HCT116 (cell line): ENCODE results near the gene CRTC3. TPM values are rescaled to one million over a fixed set of nuclear protein-coding genes. Genes with fewer than 3 reads are reported as not detected.

ENCODE experiments used
- ATAC-seq: fragments of 200-7000 bp; cut with Tn5 transposase; 2 replicates; pipeline ENCODE4 v1.9.1; 2020; ENCODE audit warnings: mild to moderate bottlenecking, moderate library complexity
- BruUV-seq: library from RNA; stranded (reverse); fragments of 400-500 nt; replicated peaks from 2 replicates; lab custom pipeline; 2021; lab: Mats Ljungman, UMichigan
- CTCF ChIA-PET: fragments of 300-600 bp; sonication (Branson Sonifier 250); formaldehyde crosslinking; loops from one replicate; lab custom pipeline; 2021; ENCODE audit warnings: antibody characterized with exemption; lab: Charles Lee
- POLR2A ChIA-PET: fragments of 300-600, 350-600 bp; sonication (Branson Sonifier 250); formaldehyde crosslinking; loops from one replicate; lab custom pipeline; 2021; ENCODE audit warnings: antibody characterized with exemption; lab: Charles Lee
- RAD21 ChIA-PET, 2 experiments: fragments of 300-600 bp; sonication (Branson Sonifier 250); formaldehyde crosslinking; loops; one replicate each; lab custom pipeline; 2023; ENCODE audit warnings: low total read pairs in 2 of 2; ENCODE audit not compliant: uncharacterized antibody in 2 of 2, unreplicated experiment in 2 of 2, low non-redundant PET in 1 of 2; lab: Charles Lee
- DNase-seq: peaks from one replicate; pipeline ENCODE4 v3.0.0-alpha.2; 2010; ENCODE audit warnings: low read depth, low spot score
- H2AFZ ChIP-seq: fragments of 200-600 bp; shearing (Covaris generic), sonication (generic); 2 replicates; pipeline ENCODE4 v1.6.1; 2017; ENCODE audit warnings: low read depth, mixed run types, mixed read lengths, antibody characterized with exemption, low read length; ENCODE audit not compliant: poor library complexity, severe bottlenecking
- H3K27ac ChIP-seq: 2 replicates; pipeline ENCODE4 v1.5.1; 2012; ENCODE audit warnings: low read depth, low read length
- H3K27me3 ChIP-seq: fragments of 200-600 bp; sonication (generic); 2 replicates; pipeline ENCODE4 v1.6.1; 2016; ENCODE audit warnings: mixed run types, low read length, mixed read lengths; ENCODE audit not compliant: insufficient read depth
- H3K36me3 ChIP-seq, 2 experiments: fragments of 200-500 bp in 1 of 2; fragments of 200-600 bp in 1 of 2; sonication (Bioruptor generic) in 1 of 2; sonication (generic) in 1 of 2; 2 replicates each; pipeline versions ENCODE4 v1.5.1 to v1.6.1; 2014 to 2016; ENCODE audit warnings: low read length in 2 of 2, inconsistent platforms in 1 of 2, mixed read lengths in 1 of 2, mixed run types in 1 of 2; ENCODE audit not compliant: insufficient read depth in 2 of 2, control insufficient read depth in 1 of 2
- H3K4me1 ChIP-seq, 2 experiments: fragments of 200-600 bp in 1 of 2; sonication (generic) in 1 of 2; 2 replicates each; pipeline versions ENCODE4 v1.5.1 to v1.6.1; 2012 to 2017; ENCODE audit warnings: low read length in 2 of 2, inconsistent platforms in 1 of 2, mild to moderate bottlenecking in 1 of 2, mixed read lengths in 1 of 2, mixed run types in 1 of 2, moderate library complexity in 1 of 2; ENCODE audit not compliant: insufficient read depth in 2 of 2, control insufficient read depth in 1 of 2
- H3K4me2 ChIP-seq: fragments of 200-600 bp; sonication (generic); 2 replicates; pipeline ENCODE4 v1.6.1; 2017; ENCODE audit warnings: mixed run types, low read length, mixed read lengths
- H3K4me3 ChIP-seq, 2 experiments: fragments of 200-600 bp in 1 of 2; sonication (generic) in 1 of 2; replicated peaks in 1 of 2; 2 replicates each; pipeline ENCODE4 v1.5.1; 2011 to 2016; ENCODE audit warnings: low read length in 2 of 2, control low read depth in 1 of 2, low read depth in 1 of 2, mild to moderate bottlenecking in 1 of 2, mixed read lengths in 1 of 2, mixed run types in 1 of 2
- H3K79me2 ChIP-seq: fragments of 200-600 bp; sonication (generic); 2 replicates; pipeline ENCODE4 v1.6.1; 2017; ENCODE audit warnings: mild to moderate bottlenecking, mixed run types, low read length, moderate library complexity, mixed read lengths; ENCODE audit not compliant: insufficient read depth
- H3K9ac ChIP-seq: fragments of 200-600 bp; sonication (generic); 2 replicates; pipeline ENCODE4 v1.6.1; 2016; ENCODE audit warnings: low read length, mixed read lengths
- H3K9me2 ChIP-seq: fragments of 200-600 bp; sonication (generic), shearing (Covaris generic); 2 replicates; pipeline ENCODE4 v1.6.1; 2017; ENCODE audit warnings: mixed run types, mild to moderate bottlenecking, moderate library complexity; ENCODE audit not compliant: insufficient read depth
- H3K9me3 ChIP-seq, 2 experiments: fragments of 200-500 bp in 1 of 2; fragments of 200-600 bp in 1 of 2; sonication (Bioruptor generic) in 1 of 2; sonication (generic) in 1 of 2; 2 replicates each; pipeline ENCODE4 v1.6.1; 2014 to 2017; ENCODE audit warnings: low read length in 2 of 2, mixed read lengths in 2 of 2, inconsistent platforms in 1 of 2, low read depth in 1 of 2, mild to moderate bottlenecking in 1 of 2, mixed run types in 1 of 2, moderate library complexity in 1 of 2; ENCODE audit not compliant: control insufficient read depth in 1 of 2, insufficient read depth in 1 of 2
- H4K20me1 ChIP-seq: fragments of 200-600 bp; sonication (generic), shearing (Covaris generic); 2 replicates; pipeline ENCODE4 v1.6.1; 2017; ENCODE audit warnings: mixed run types, mild to moderate bottlenecking, moderate library complexity; ENCODE audit not compliant: insufficient read depth
- ATF3 ChIP-seq: IDR thresholded peaks from 2 replicates; pipeline ENCODE4 v1.6.1; 2012
- CBX3 ChIP-seq: IDR thresholded peaks from 2 replicates; pipeline ENCODE4 v1.6.1; 2012; ENCODE audit warnings: low read depth
- ELF1 ChIP-seq: IDR thresholded peaks from 2 replicates; pipeline ENCODE4 v1.6.1; 2012; ENCODE audit warnings: low read depth, borderline replicate concordance
- MAX ChIP-seq: IDR thresholded peaks from 2 replicates; pipeline ENCODE4 v1.6.1; 2012
- SIN3A ChIP-seq: IDR thresholded peaks from 2 replicates; pipeline ENCODE4 v1.6.1; 2012; ENCODE audit warnings: low read depth
- SP1 ChIP-seq: IDR thresholded peaks from 2 replicates; pipeline ENCODE4 v1.6.1; 2012; ENCODE audit warnings: low read depth
- TCF7L2 ChIP-seq: IDR thresholded peaks from 2 replicates; pipeline ENCODE4 v1.7.0; 2011; ENCODE audit warnings: borderline replicate concordance, inconsistent platforms; ENCODE audit not compliant: insufficient read depth, insufficient read length; ENCODE audit errors: extremely low read depth
- ZNF274 ChIP-seq: fragments of 200-500 bp; sonication (Bioruptor generic); IDR thresholded peaks from 2 replicates; pipeline ENCODE4 v1.6.1; 2014; ENCODE audit warnings: mild to moderate bottlenecking, low read depth, low read length, inconsistent platforms
- intact Hi-C: fragments of 100-400 bp; cut with micrococcal nuclease; formaldehyde crosslinking; loops from 2 replicates; pipeline ENCODE4 v1.10.0; 2022
- total RNA-seq: library from RNA; stranded (reverse); gene quantifications from one replicate; pipeline ENCODE4 v1.2.1, GENCODE V29; 2021; ENCODE audit not compliant: unreplicated experiment
- TF ChIP-seq, protein P1 (sequence below): IDR thresholded peaks from 2 replicates; pipeline ENCODE4 v1.6.1; 2011; ENCODE audit warnings: mild to moderate bottlenecking, low read length, moderate library complexity; ENCODE audit not compliant: insufficient replicate concordance; ENCODE audit errors: extremely low read depth

Gene CRTC3
- total RNA-seq, 1 experiment from 2014 or later: 20.7 TPM

DNA sequence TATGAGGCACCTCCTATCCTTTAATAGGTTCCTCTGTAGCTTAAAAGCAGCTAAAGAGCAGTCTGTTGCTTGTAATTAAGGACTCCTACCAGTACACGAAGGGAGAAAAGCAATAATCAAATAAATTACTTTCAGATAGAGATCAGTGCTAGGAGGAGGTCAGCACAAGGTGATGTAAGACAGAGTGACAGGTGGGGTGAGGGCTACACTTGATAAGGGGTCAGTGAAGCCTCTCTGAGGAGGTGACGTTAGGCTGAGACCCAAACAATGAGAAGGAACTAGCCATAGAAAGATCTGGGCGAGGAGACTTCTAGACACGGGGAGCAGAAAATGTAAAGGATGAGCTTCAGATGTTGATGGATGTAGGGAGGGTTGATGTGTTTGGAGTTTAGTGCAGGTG, 129.8 kb downstream of the CRTC3 start:
- TF ChIP-seq MAX: no peak
- no peak for TF ChIP-seq ELF1
- TF ChIP-seq ZNF274: no peak
- no peak for TF ChIP-seq ATF3
- no peak for TF ChIP-seq TCF7L2
- TF ChIP-seq, protein P1, sequence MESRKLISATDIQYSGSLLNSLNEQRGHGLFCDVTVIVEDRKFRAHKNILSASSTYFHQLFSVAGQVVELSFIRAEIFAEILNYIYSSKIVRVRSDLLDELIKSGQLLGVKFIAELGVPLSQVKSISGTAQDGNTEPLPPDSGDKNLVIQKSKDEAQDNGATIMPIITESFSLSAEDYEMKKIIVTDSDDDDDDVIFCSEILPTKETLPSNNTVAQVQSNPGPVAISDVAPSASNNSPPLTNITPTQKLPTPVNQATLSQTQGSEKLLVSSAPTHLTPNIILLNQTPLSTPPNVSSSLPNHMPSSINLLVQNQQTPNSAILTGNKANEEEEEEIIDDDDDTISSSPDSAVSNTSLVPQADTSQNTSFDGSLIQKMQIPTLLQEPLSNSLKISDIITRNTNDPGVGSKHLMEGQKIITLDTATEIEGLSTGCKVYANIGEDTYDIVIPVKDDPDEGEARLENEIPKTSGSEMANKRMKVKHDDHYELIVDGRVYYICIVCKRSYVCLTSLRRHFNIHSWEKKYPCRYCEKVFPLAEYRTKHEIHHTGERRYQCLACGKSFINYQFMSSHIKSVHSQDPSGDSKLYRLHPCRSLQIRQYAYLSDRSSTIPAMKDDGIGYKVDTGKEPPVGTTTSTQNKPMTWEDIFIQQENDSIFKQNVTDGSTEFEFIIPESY: no peak
- TF ChIP-seq SP1: no peak
- no peak for TF ChIP-seq SIN3A
- no peak for TF ChIP-seq CBX3
- TF ChIP-seq, all 23 proteins: peak for 0
- Histone ChIP-seq H3K9me2 (no peaks in the 10 kb centered on the region), H3K9ac (no peak overlapping the region), H2AFZ (no peak overlapping the region), H3K27ac (no peak overlapping the region), H3K36me3 (no peaks in the 10 kb centered on the region), H4K20me1 (no peaks in the 10 kb centered on the region), H3K27me3 (no peaks in the 10 kb centered on the region), H3K79me2 (no peaks in the 10 kb centered on the region), H3K4me1 (peaks cover 10 to 19% of the 10 kb centered on the region in 2 experiments), H3K4me3 (no peak overlapping the region), H3K4me2 (no peak overlapping the region), H3K9me3 (no peaks in the 10 kb centered on the region)
- ATAC-seq (no peak), DNase-seq (no peak)
- intact Hi-C loops: no loop called here
- BruUV-seq: no TSS peak
- CTCF ChIA-PET: no interaction called here
- RAD21 ChIA-PET: no interaction called here
- POLR2A ChIA-PET: no interaction called here
